ENCODE data around the gene TGM2.

Gene TGM2

GRCh38 chr20:38175304-38176180 is 10.5 kb upstream of the TGM2 start:
- DNase-seq (no peak), ATAC-seq (no peak)

GRCh38 chr20:38173237-38174156 is 8.4 kb upstream of the TGM2 start:
- DNase-seq, result no peak
- no peak for ATAC-seq

- no peak for ATAC-seq
- DNase-seq, result no peak
These were observed 7.3 kb upstream of the TGM2 start for GRCh38 chr20:38172408-38172807.

- DNase-seq (no peak), ATAC-seq (no peak)
These were observed 6.6 kb upstream of the TGM2 start for GRCh38 chr20:38171675-38172043.

- DNase-seq, result no peak
- ATAC-seq, result no peak
These were observed 6.0 kb upstream of the TGM2 start for GRCh38 chr20:38170826-38171674.

GRCh38 chr20:38170219-38170825 is 5.3 kb upstream of the TGM2 start:
- ATAC-seq (no peak), DNase-seq (no peak)

- ATAC-seq (no peak), DNase-seq (no peak)
These were observed 4.6 kb upstream of the TGM2 start for GRCh38 chr20:38169636-38170193.

GRCh38 chr20:38168791-38169589 is 3.9 kb upstream of the TGM2 start:
- no peak for ATAC-seq
- no peak for DNase-seq

- ATAC-seq (peak; percentile 80), DNase-seq (no peak)
These were observed 3.0 kb upstream of the TGM2 start for GRCh38 chr20:38167851-38168760.

- no peak for DNase-seq
- no peak for ATAC-seq
These were observed 2.3 kb upstream of the TGM2 start for GRCh38 chr20:38167328-38167850.

- ATAC-seq (no peak), DNase-seq (no peak)
These were observed 1.7 kb upstream of the TGM2 start for GRCh38 chr20:38166703-38167233.

- DNase-seq (no peak), ATAC-seq (no peak)
These were observed 1.1 kb upstream of the TGM2 start for GRCh38 chr20:38165966-38166702.

- ATAC-seq, result no peak
- no peak for DNase-seq
These were observed 414 bp downstream of the TGM2 start for GRCh38 chr20:38164624-38165088.

- DNase-seq, result no peak
- no peak for ATAC-seq
These were observed 1.0 kb downstream of the TGM2 start for GRCh38 chr20:38164069-38164468.

GRCh38 chr20:38162878-38163875 is 1.9 kb downstream of the TGM2 start:
- no peak for DNase-seq
- no peak for ATAC-seq

- ATAC-seq (no peak), DNase-seq (no peak)
These were observed 2.9 kb downstream of the TGM2 start for GRCh38 chr20:38162149-38162548.

- ATAC-seq (no peak), DNase-seq (no peak)
These were observed 3.7 kb downstream of the TGM2 start for GRCh38 chr20:38161412-38161774.

All from stimulated activated naive CD8-positive, alpha-beta T cell treated with anti-CD3 and anti-CD28 coated beads, Interleukin-15, Interleukin-2, amounts not matched to agents 100 U/mL and 50 U/mL, for 24 hours (primary cell).